ENCODE results near the gene LDLRAD1.
A peak's percentile ranks its signal among the peaks of the same experiment; 100 is the strongest.

LDLRAD1 gene

DNA sequence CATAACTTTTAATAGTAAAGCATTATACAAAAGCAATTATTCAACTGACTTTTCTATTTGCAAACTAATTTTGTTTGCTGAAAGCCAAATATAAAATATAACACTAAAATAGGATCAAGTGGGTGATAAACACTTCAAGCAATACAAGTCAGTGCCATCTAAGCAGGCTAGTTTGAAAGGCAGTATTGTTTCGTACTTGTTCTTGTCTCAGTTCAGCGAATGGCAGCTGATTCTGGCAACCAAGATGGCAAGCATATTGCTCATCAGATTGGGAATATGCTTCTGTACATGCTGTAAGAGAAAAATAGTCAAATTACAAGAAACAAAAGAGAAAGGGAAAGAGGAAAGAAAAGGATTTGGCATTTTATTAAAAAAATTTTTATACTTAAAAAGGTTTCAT is 27.5 kb upstream of the LDLRAD1 start:
- Histone ChIP-seq H3K4me3 (ENCODE audit: low read depth, low read length) (no peak overlapping the region), H3K36me3 (ENCODE audit: control insufficient read depth in 2 of 2, insufficient read depth in 1 of 2, low read length in 2 of 2) (peaks cover 19 to 26% of the 10 kb centered on the region in 2 experiments), H3K4me1 (ENCODE audit: control insufficient read depth, insufficient read depth, low read length) (peaks cover 12% of the 10 kb centered on the region), H3K27ac (ENCODE audit: extremely low read depth, low read depth, low read length) (no peak overlapping the region), H3K9me3 (ENCODE audit: control insufficient read depth, insufficient read depth, low read depth, low read length) (no peaks in the 10 kb centered on the region)
- POLR2A ChIA-PET: no interaction called here
- TF ChIP-seq, protein P1, sequence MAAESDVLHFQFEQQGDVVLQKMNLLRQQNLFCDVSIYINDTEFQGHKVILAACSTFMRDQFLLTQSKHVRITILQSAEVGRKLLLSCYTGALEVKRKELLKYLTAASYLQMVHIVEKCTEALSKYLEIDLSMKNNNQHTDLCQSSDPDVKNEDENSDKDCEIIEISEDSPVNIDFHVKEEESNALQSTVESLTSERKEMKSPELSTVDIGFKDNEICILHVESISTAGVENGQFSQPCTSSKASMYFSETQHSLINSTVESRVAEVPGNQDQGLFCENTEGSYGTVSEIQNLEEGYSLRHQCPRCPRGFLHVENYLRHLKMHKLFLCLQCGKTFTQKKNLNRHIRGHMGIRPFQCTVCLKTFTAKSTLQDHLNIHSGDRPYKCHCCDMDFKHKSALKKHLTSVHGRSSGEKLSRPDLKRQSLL (tag by site-specific recombination; IDR thresholded peaks at IDR 0.05): no peak
- TF ChIP-seq ZNF146 (tag by site-specific recombination; IDR thresholded peaks at IDR 0.05) (no peak), ZNF169 (tag by site-specific recombination; IDR thresholded peaks at IDR 0.05) (no peak), ZNF311 (tag by site-specific recombination; IDR thresholded peaks at IDR 0.05; ENCODE audit: borderline replicate concordance) (no peak)
- CTCF ChIA-PET: interaction anchor here (0.5 kb wide), 1 partner anchor 15 kb away, joined by 3 read pairs; no protein-coding TSS in a partner anchor

GRCh38 chr1:54041806-54042205 is 23.8 kb upstream of the LDLRAD1 start:
- Histone ChIP-seq H3K4me1 (ENCODE audit: control insufficient read depth, insufficient read depth, low read length) (no peaks in the 10 kb centered on the region), H3K27ac (ENCODE audit: extremely low read depth, low read depth, low read length) (no peak overlapping the region), H3K4me3 (ENCODE audit: low read depth, low read length) (no peak overlapping the region), H3K36me3 (ENCODE audit: control insufficient read depth in 2 of 2, insufficient read depth in 1 of 2, low read length in 2 of 2) (peaks cover 33 to 55% of the 10 kb centered on the region in 2 experiments), H3K9me3 (ENCODE audit: control insufficient read depth, insufficient read depth, low read depth, low read length) (no peaks in the 10 kb centered on the region)
- ChIA-PET CTCF (no interaction called here), POLR2A (no interaction called here)
- TF ChIP-seq ZNF660 (tag by site-specific recombination; IDR thresholded peaks at IDR 0.05): no peak
- no peak for TF ChIP-seq PATZ1 (tag by site-specific recombination; IDR thresholded peaks at IDR 0.05)
- TF ChIP-seq, protein P2, sequence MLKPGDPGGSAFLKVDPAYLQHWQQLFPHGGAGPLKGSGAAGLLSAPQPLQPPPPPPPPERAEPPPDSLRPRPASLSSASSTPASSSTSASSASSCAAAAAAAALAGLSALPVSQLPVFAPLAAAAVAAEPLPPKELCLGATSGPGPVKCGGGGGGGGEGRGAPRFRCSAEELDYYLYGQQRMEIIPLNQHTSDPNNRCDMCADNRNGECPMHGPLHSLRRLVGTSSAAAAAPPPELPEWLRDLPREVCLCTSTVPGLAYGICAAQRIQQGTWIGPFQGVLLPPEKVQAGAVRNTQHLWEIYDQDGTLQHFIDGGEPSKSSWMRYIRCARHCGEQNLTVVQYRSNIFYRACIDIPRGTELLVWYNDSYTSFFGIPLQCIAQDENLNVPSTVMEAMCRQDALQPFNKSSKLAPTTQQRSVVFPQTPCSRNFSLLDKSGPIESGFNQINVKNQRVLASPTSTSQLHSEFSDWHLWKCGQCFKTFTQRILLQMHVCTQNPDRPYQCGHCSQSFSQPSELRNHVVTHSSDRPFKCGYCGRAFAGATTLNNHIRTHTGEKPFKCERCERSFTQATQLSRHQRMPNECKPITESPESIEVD (tag by site-specific recombination; IDR thresholded peaks at IDR 0.05): peak; percentile 29; the same call in 1 of the 2 replicates

GRCh38 chr1:54037476-54037875 is 19.5 kb upstream of the LDLRAD1 start:
- Histone ChIP-seq H3K9me3 (ENCODE audit: control insufficient read depth, insufficient read depth, low read depth, low read length) (no peaks in the 10 kb centered on the region), H3K27ac (ENCODE audit: extremely low read depth, low read depth, low read length) (no peak overlapping the region), H3K4me1 (ENCODE audit: control insufficient read depth, insufficient read depth, low read length) (no peaks in the 10 kb centered on the region), H3K4me3 (ENCODE audit: low read depth, low read length) (no peak overlapping the region), H3K36me3 (ENCODE audit: control insufficient read depth in 2 of 2, insufficient read depth in 1 of 2, low read length in 2 of 2) (peaks cover 54 to 86% of the 10 kb centered on the region in 2 experiments)
- POLR2A ChIA-PET: no interaction called here
- CTCF ChIA-PET: interaction anchor here (1.3 kb wide), 1 partner anchor 44 kb away, joined by 4 read pairs; no protein-coding TSS in a partner anchor
- TF ChIP-seq KLF9 (tag by site-specific recombination; IDR thresholded peaks at IDR 0.05; ENCODE audit: low read depth) (no peak), HOXC10 (CRISPR knock-in tag; IDR thresholded peaks at IDR 0.05) (no peak), ZNF239 (tag by site-specific recombination; IDR thresholded peaks at IDR 0.05) (no peak), ZNF214 (tag by site-specific recombination; IDR thresholded peaks at IDR 0.05; ENCODE audit: borderline replicate concordance) (no peak), ZNF175 (tag by site-specific recombination; IDR thresholded peaks at IDR 0.05) (no peak), ZNF140 (tag by site-specific recombination; IDR thresholded peaks at IDR 0.05) (no peak), ZNF112 (tag by site-specific recombination; IDR thresholded peaks at IDR 0.05) (no peak), ZNF747 (tag by site-specific recombination; IDR thresholded peaks at IDR 0.05) (no peak), ZNF660 (tag by site-specific recombination; IDR thresholded peaks at IDR 0.05) (no peak), ZNF423 (tag by site-specific recombination; IDR thresholded peaks at IDR 0.05) (no peak), PRDM4 (tag by site-specific recombination; IDR thresholded peaks at IDR 0.05) (no peak), SP3 (tag by site-specific recombination; IDR thresholded peaks at IDR 0.05) (no peak)
- TF ChIP-seq, protein P3, sequence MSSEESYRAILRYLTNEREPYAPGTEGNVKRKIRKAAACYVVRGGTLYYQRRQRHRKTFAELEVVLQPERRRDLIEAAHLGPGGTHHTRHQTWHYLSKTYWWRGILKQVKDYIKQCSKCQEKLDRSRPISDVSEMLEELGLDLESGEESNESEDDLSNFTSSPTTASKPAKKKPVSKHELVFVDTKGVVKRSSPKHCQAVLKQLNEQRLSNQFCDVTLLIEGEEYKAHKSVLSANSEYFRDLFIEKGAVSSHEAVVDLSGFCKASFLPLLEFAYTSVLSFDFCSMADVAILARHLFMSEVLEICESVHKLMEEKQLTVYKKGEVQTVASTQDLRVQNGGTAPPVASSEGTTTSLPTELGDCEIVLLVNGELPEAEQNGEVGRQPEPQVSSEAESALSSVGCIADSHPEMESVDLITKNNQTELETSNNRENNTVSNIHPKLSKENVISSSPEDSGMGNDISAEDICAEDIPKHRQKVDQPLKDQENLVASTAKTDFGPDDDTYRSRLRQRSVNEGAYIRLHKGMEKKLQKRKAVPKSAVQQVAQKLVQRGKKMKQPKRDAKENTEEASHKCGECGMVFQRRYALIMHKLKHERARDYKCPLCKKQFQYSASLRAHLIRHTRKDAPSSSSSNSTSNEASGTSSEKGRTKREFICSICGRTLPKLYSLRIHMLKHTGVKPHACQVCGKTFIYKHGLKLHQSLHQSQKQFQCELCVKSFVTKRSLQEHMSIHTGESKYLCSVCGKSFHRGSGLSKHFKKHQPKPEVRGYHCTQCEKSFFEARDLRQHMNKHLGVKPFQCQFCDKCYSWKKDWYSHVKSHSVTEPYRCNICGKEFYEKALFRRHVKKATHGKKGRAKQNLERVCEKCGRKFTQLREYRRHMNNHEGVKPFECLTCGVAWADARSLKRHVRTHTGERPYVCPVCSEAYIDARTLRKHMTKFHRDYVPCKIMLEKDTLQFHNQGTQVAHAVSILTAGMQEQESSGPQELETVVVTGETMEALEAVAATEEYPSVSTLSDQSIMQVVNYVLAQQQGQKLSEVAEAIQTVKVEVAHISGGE (tag by site-specific recombination; conservative IDR thresholded peaks at IDR 0.05; ENCODE audit: low read depth): no peak
- TF ChIP-seq, protein P4, sequence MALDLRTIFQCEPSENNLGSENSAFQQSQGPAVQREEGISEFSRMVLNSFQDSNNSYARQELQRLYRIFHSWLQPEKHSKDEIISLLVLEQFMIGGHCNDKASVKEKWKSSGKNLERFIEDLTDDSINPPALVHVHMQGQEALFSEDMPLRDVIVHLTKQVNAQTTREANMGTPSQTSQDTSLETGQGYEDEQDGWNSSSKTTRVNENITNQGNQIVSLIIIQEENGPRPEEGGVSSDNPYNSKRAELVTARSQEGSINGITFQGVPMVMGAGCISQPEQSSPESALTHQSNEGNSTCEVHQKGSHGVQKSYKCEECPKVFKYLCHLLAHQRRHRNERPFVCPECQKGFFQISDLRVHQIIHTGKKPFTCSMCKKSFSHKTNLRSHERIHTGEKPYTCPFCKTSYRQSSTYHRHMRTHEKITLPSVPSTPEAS (tag by site-specific recombination; IDR thresholded peaks at IDR 0.05): no peak

All from HEK293 (cell line).